ENCODE measurements around the gene ZFYVE28.

ZFYVE28 gene

GRCh38 chr4:2397596-2398379 lies 20.7 kb downstream of the ZFYVE28 start:
- Histone ChIP-seq H3K9ac (ENCODE audit: low read length) (no peak overlapping the region), H3K4me1 (ENCODE audit: control insufficient read depth, insufficient read depth, low read length) (peaks cover 33% of the 10 kb centered on the region), H3K36me3 (ENCODE audit: control insufficient read depth, insufficient read depth, low read length) (no peaks in the 10 kb centered on the region), H3K4me3 (ENCODE audit: low read length) (no peak overlapping the region), H3K27me3 (ENCODE audit: control insufficient read depth, insufficient read depth, low read length) (peaks cover 5% of the 10 kb centered on the region), H3K9me3 (ENCODE audit: control insufficient read depth, low read length) (no peaks in the 10 kb centered on the region)

GRCh38 chr4:2396781-2397368 lies 21.6 kb downstream of the ZFYVE28 start:
- no peak overlapping the region for H3K4me3 ChIP-seq (ENCODE audit: low read length)
- H3K4me1 ChIP-seq (ENCODE audit: control insufficient read depth, insufficient read depth, low read length), result peaks cover 25% of the 10 kb centered on the region
- no peaks in the 10 kb centered on the region for H3K36me3 ChIP-seq (ENCODE audit: control insufficient read depth, insufficient read depth, low read length)
- no peaks in the 10 kb centered on the region for H3K9me3 ChIP-seq (ENCODE audit: control insufficient read depth, low read length)
- no peak overlapping the region for H3K9ac ChIP-seq (ENCODE audit: low read length)
- H3K27me3 ChIP-seq (ENCODE audit: control insufficient read depth, insufficient read depth, low read length), result peaks cover 4% of the 10 kb centered on the region

- H3K4me3 ChIP-seq (ENCODE audit: low read length), result no peak overlapping the region
- no peaks in the 10 kb centered on the region for H3K36me3 ChIP-seq (ENCODE audit: control insufficient read depth, insufficient read depth, low read length)
- no peak overlapping the region for H3K9ac ChIP-seq (ENCODE audit: low read length)
- H3K4me1 ChIP-seq (ENCODE audit: control insufficient read depth, insufficient read depth, low read length), result peaks cover 20% of the 10 kb centered on the region
- H3K9me3 ChIP-seq (ENCODE audit: control insufficient read depth, low read length), result no peaks in the 10 kb centered on the region
- H3K27me3 ChIP-seq (ENCODE audit: control insufficient read depth, insufficient read depth, low read length), result no peaks in the 10 kb centered on the region
These were observed 22.9 kb downstream of the ZFYVE28 start for GRCh38 chr4:2395584-2395983.

GRCh38 chr4:2395038-2395437 lies 23.4 kb downstream of the ZFYVE28 start:
- Histone ChIP-seq H3K9ac (ENCODE audit: low read length) (no peak overlapping the region), H3K4me1 (ENCODE audit: control insufficient read depth, insufficient read depth, low read length) (peaks cover 20% of the 10 kb centered on the region), H3K27me3 (ENCODE audit: control insufficient read depth, insufficient read depth, low read length) (no peaks in the 10 kb centered on the region), H3K9me3 (ENCODE audit: control insufficient read depth, low read length) (no peaks in the 10 kb centered on the region), H3K4me3 (ENCODE audit: low read length) (no peak overlapping the region), H3K36me3 (ENCODE audit: control insufficient read depth, insufficient read depth, low read length) (no peaks in the 10 kb centered on the region)

- H3K4me3 ChIP-seq (ENCODE audit: low read length), result no peak overlapping the region
- no peaks in the 10 kb centered on the region for H3K36me3 ChIP-seq (ENCODE audit: control insufficient read depth, insufficient read depth, low read length)
- H3K9me3 ChIP-seq (ENCODE audit: control insufficient read depth, low read length), result no peaks in the 10 kb centered on the region
- no peaks in the 10 kb centered on the region for H3K27me3 ChIP-seq (ENCODE audit: control insufficient read depth, insufficient read depth, low read length)
- peaks cover 20% of the 10 kb centered on the region for H3K4me1 ChIP-seq (ENCODE audit: control insufficient read depth, insufficient read depth, low read length)
- no peak overlapping the region for H3K9ac ChIP-seq (ENCODE audit: low read length)
These were observed 23.9 kb downstream of the ZFYVE28 start for GRCh38 chr4:2394528-2394927.

GRCh38 chr4:2393353-2394270 lies 24.8 kb downstream of the ZFYVE28 start:
- Histone ChIP-seq H3K4me1 (ENCODE audit: control insufficient read depth, insufficient read depth, low read length) (peaks cover 20% of the 10 kb centered on the region), H3K27me3 (ENCODE audit: control insufficient read depth, insufficient read depth, low read length) (no peaks in the 10 kb centered on the region), H3K9me3 (ENCODE audit: control insufficient read depth, low read length) (no peaks in the 10 kb centered on the region), H3K4me3 (ENCODE audit: low read length) (peak overlapping the region; percentile 33), H3K9ac (ENCODE audit: low read length) (no peak overlapping the region), H3K36me3 (ENCODE audit: control insufficient read depth, insufficient read depth, low read length) (no peaks in the 10 kb centered on the region)

GRCh38 chr4:2390784-2391421 lies 27.5 kb downstream of the ZFYVE28 start:
- Histone ChIP-seq H3K4me1 (ENCODE audit: control insufficient read depth, insufficient read depth, low read length) (peaks cover 19% of the 10 kb centered on the region), H3K27me3 (ENCODE audit: control insufficient read depth, insufficient read depth, low read length) (no peaks in the 10 kb centered on the region), H3K9me3 (ENCODE audit: control insufficient read depth, low read length) (no peaks in the 10 kb centered on the region), H3K36me3 (ENCODE audit: control insufficient read depth, insufficient read depth, low read length) (no peaks in the 10 kb centered on the region), H3K9ac (ENCODE audit: low read length) (no peak overlapping the region), H3K4me3 (ENCODE audit: low read length) (no peak overlapping the region)

- no peaks in the 10 kb centered on the region for H3K27me3 ChIP-seq (ENCODE audit: control insufficient read depth, insufficient read depth, low read length)
- no peak overlapping the region for H3K4me3 ChIP-seq (ENCODE audit: low read length)
- no peak overlapping the region for H3K9ac ChIP-seq (ENCODE audit: low read length)
- no peaks in the 10 kb centered on the region for H3K9me3 ChIP-seq (ENCODE audit: control insufficient read depth, low read length)
- H3K36me3 ChIP-seq (ENCODE audit: control insufficient read depth, insufficient read depth, low read length), result no peaks in the 10 kb centered on the region
- peaks cover 12% of the 10 kb centered on the region for H3K4me1 ChIP-seq (ENCODE audit: control insufficient read depth, insufficient read depth, low read length)
These were observed 28.3 kb downstream of the ZFYVE28 start for GRCh38 chr4:2390146-2390545.

GRCh38 chr4:2389691-2390090 lies 28.8 kb downstream of the ZFYVE28 start:
- Histone ChIP-seq H3K36me3 (ENCODE audit: control insufficient read depth, insufficient read depth, low read length) (no peaks in the 10 kb centered on the region), H3K4me3 (ENCODE audit: low read length) (no peak overlapping the region), H3K4me1 (ENCODE audit: control insufficient read depth, insufficient read depth, low read length) (peaks cover 12% of the 10 kb centered on the region), H3K27me3 (ENCODE audit: control insufficient read depth, insufficient read depth, low read length) (no peaks in the 10 kb centered on the region), H3K9ac (ENCODE audit: low read length) (no peak overlapping the region), H3K9me3 (ENCODE audit: control insufficient read depth, low read length) (no peaks in the 10 kb centered on the region)

GRCh38 chr4:2388429-2389182 lies 29.8 kb downstream of the ZFYVE28 start:
- no peak overlapping the region for H3K9ac ChIP-seq (ENCODE audit: low read length)
- no peaks in the 10 kb centered on the region for H3K9me3 ChIP-seq (ENCODE audit: control insufficient read depth, low read length)
- H3K27me3 ChIP-seq (ENCODE audit: control insufficient read depth, insufficient read depth, low read length), result no peaks in the 10 kb centered on the region
- peaks cover 5% of the 10 kb centered on the region for H3K4me1 ChIP-seq (ENCODE audit: control insufficient read depth, insufficient read depth, low read length)
- H3K36me3 ChIP-seq (ENCODE audit: control insufficient read depth, insufficient read depth, low read length), result no peaks in the 10 kb centered on the region
- no peak overlapping the region for H3K4me3 ChIP-seq (ENCODE audit: low read length)

- Histone ChIP-seq H3K36me3 (ENCODE audit: control insufficient read depth, insufficient read depth, low read length) (no peaks in the 10 kb centered on the region), H3K4me3 (ENCODE audit: low read length) (no peak overlapping the region), H3K4me1 (ENCODE audit: control insufficient read depth, insufficient read depth, low read length) (no peaks in the 10 kb centered on the region), H3K9ac (ENCODE audit: low read length) (no peak overlapping the region), H3K27me3 (ENCODE audit: control insufficient read depth, insufficient read depth, low read length) (no peaks in the 10 kb centered on the region), H3K9me3 (ENCODE audit: control insufficient read depth, low read length) (no peaks in the 10 kb centered on the region)
These were observed 30.6 kb downstream of the ZFYVE28 start for GRCh38 chr4:2387829-2388228.

Data from mucosa of stomach (tissue), 1 donor.